HCT116 (cell line): ENCODE measurements around the gene HTR3B.

Experiments used
- EZH2phosphoT487 ChIP-seq: fragments of 200-600 bp; IDR thresholded peaks from 2 replicates; pipeline ENCODE4 v1.6.1; 2018; ENCODE audit warnings: antibody characterized with exemption, borderline replicate concordance
- POLR2A ChIP-seq: IDR thresholded peaks from 2 replicates; pipeline ENCODE4 v1.7.0; 2011; ENCODE audit warnings: borderline replicate concordance; ENCODE audit not compliant: insufficient read depth, insufficient read length; ENCODE audit errors: extremely low read depth
- SIN3A ChIP-seq: IDR thresholded peaks from 2 replicates; pipeline ENCODE4 v1.6.1; 2012; ENCODE audit warnings: low read depth
- YY1 ChIP-seq: IDR thresholded peaks from 2 replicates; pipeline ENCODE4 v1.6.1; 2011; ENCODE audit warnings: low read length, low read depth, moderate library complexity, mild to moderate bottlenecking; ENCODE audit not compliant: insufficient replicate concordance; ENCODE audit errors: extremely low read depth
- TF ChIP-seq, protein P1 (sequence below), 3 experiments: fragments of 200-600 bp in 1 of 3; sonication (generic) in 1 of 3; IDR thresholded peaks in 2 of 3; conservative IDR thresholded peaks in 1 of 3; 2 replicates each; pipeline ENCODE4 v1.5.1; 2012 to 2017; ENCODE audit warnings: low read depth in 2 of 3, low read length in 2 of 3, antibody characterized with exemption in 1 of 3, borderline replicate concordance in 1 of 3, control low read depth in 1 of 3, mild to moderate bottlenecking in 1 of 3, mixed read lengths in 1 of 3, mixed run types in 1 of 3, moderate library complexity in 1 of 3; ENCODE audit not compliant: insufficient read depth in 1 of 3

DNA sequence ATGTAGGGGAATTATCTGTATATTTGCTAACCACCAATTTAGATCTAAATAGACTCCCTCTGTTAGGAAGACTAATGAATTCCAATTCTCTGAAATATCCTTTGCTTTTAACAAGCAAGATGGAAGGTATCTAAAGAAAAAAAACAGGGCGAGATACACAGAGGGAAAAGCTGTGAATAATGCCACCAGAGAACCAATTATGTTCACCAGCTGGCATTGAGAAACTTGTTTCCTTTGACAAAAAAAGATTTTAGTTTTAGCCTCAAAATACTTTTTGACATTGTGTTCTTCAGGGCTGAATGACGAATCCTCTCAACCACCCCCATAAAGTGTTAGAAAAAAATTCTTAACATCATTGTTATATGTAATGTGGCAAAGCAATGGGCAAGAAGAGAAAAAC is 19.0 kb downstream of the HTR3B start:
- TF ChIP-seq, protein P1, sequence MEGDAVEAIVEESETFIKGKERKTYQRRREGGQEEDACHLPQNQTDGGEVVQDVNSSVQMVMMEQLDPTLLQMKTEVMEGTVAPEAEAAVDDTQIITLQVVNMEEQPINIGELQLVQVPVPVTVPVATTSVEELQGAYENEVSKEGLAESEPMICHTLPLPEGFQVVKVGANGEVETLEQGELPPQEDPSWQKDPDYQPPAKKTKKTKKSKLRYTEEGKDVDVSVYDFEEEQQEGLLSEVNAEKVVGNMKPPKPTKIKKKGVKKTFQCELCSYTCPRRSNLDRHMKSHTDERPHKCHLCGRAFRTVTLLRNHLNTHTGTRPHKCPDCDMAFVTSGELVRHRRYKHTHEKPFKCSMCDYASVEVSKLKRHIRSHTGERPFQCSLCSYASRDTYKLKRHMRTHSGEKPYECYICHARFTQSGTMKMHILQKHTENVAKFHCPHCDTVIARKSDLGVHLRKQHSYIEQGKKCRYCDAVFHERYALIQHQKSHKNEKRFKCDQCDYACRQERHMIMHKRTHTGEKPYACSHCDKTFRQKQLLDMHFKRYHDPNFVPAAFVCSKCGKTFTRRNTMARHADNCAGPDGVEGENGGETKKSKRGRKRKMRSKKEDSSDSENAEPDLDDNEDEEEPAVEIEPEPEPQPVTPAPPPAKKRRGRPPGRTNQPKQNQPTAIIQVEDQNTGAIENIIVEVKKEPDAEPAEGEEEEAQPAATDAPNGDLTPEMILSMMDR (IDR thresholded peaks at IDR 0.05 in 2 of 3, conservative IDR thresholded peaks at IDR 0.05 in 1 of 3; ENCODE audit: borderline replicate concordance in 1 of 3, insufficient read depth in 1 of 3, low read depth in 2 of 3, low read length in 2 of 3), result no peak
- TF ChIP-seq YY1, result no peak
- TF ChIP-seq EZH2phosphoT487, result no peak
- no peak for TF ChIP-seq SIN3A
- TF ChIP-seq POLR2A, result no peak
